ENCODE results near the gene RIMS3.

The RIMS3 gene

DNA sequence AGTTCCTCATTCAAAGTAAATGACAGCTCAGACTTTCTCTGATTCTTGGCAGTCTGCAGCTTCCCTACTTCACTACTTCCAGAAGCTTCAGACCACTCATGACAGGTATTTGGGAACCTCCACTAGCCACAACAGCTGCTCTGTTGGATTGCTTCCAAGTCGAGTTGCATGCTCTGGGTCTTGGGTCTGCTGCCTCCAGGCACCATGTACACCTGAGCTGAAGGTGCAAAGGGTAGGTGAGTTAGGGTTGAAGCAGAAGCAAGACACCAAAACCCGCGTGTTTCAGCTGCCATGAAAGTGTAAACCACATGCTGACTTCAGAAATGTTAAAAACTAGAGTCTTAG lies 71.3 kb downstream of the RIMS3 start:
- DNase-seq: no peak
- Histone ChIP-seq H3K36me3 (replicated peaks; ENCODE audit: insufficient read depth, low read length) (no peaks in the 10 kb centered on the region), H2AFZ (ENCODE audit: low read length) (no peak overlapping the region), H4K20me1 (ENCODE audit: insufficient read depth, low read length) (no peaks in the 10 kb centered on the region), H3K27ac (ENCODE audit: low read length) (no peak overlapping the region), H3K79me2 (ENCODE audit: low read length) (no peaks in the 10 kb centered on the region), H3K9me3 (replicated peaks; ENCODE audit: insufficient read depth, low read length) (no peaks in the 10 kb centered on the region), H3K9me2 (replicated peaks; ENCODE audit: insufficient read depth, low read length) (no peaks in the 10 kb centered on the region), H3K4me3 (ENCODE audit: low read length) (no peak overlapping the region), H3F3A (ENCODE audit: insufficient read depth, low read length) (no peaks in the 10 kb centered on the region), H3K27me3 (replicated peaks; ENCODE audit: insufficient read depth, low read length) (no peaks in the 10 kb centered on the region), H3K4me2 (ENCODE audit: low read depth, low read length) (no peak overlapping the region), H3K4me1 (ENCODE audit: low read length) (no peaks in the 10 kb centered on the region), H3K9ac (ENCODE audit: low read length) (no peak overlapping the region)
- TF ChIP-seq EZH2phosphoT487 (IDR thresholded peaks at IDR 0.05; ENCODE audit: low read length) (no peak), EZH2 (optimal IDR thresholded peaks at IDR 0.05; ENCODE audit: low read depth, low read length) (no peak)
- TF ChIP-seq, protein P1, sequence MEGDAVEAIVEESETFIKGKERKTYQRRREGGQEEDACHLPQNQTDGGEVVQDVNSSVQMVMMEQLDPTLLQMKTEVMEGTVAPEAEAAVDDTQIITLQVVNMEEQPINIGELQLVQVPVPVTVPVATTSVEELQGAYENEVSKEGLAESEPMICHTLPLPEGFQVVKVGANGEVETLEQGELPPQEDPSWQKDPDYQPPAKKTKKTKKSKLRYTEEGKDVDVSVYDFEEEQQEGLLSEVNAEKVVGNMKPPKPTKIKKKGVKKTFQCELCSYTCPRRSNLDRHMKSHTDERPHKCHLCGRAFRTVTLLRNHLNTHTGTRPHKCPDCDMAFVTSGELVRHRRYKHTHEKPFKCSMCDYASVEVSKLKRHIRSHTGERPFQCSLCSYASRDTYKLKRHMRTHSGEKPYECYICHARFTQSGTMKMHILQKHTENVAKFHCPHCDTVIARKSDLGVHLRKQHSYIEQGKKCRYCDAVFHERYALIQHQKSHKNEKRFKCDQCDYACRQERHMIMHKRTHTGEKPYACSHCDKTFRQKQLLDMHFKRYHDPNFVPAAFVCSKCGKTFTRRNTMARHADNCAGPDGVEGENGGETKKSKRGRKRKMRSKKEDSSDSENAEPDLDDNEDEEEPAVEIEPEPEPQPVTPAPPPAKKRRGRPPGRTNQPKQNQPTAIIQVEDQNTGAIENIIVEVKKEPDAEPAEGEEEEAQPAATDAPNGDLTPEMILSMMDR (IDR thresholded peaks at IDR 0.05; ENCODE audit: low read length): no peak

DNA sequence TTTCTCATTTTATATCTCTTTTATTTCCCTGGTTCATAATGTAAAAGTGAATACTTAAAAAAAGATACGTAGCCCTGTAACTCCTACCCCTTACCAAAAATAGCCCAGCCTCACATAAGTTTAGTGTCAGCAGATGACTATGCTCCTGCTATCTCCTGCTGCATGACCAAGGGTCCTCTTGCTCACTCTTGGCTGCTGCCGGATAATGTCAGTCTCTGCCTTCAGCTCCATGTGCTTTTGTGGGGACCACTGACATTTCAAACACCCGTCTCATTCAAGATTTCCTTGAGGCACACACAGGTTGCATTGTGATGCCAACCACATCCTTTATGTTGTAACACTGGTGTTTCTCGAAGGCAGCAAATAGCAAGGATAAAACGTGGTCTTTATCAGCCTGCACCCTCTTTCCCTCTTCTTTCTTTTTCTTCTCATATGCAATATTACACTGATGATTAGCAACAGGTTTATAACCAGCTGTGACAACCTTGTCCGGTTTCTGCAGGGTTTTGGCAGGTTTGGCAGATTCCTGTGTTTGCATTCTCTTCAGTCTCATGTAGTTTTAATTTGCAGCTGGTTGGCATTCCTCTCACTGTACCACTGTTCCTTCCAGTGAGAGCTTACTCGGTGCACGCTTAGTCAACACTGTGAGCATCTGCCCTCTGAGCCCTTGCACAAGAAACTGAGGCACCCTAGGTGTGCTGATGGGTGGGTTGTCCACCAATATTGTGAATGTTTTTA lies 71.9 kb downstream of the RIMS3 start:
- no peak overlapping the region for H3K27ac ChIP-seq (ENCODE audit: low read length)
- H3K9ac ChIP-seq (ENCODE audit: low read length): no peak overlapping the region
- no peak for DNase-seq
- no peaks in the 10 kb centered on the region for H4K20me1 ChIP-seq (ENCODE audit: insufficient read depth, low read length)
- no peak overlapping the region for H2AFZ ChIP-seq (ENCODE audit: low read length)
- H3K4me3 ChIP-seq (ENCODE audit: low read length): no peak overlapping the region
- no peaks in the 10 kb centered on the region for H3K27me3 ChIP-seq (replicated peaks; ENCODE audit: insufficient read depth, low read length)
- no peaks in the 10 kb centered on the region for H3K9me2 ChIP-seq (replicated peaks; ENCODE audit: insufficient read depth, low read length)
- no peaks in the 10 kb centered on the region for H3K4me1 ChIP-seq (ENCODE audit: low read length)
- no peak overlapping the region for H3K4me2 ChIP-seq (ENCODE audit: low read depth, low read length)
- H3F3A ChIP-seq (ENCODE audit: insufficient read depth, low read length): no peaks in the 10 kb centered on the region
- TF ChIP-seq, protein P1 (IDR thresholded peaks at IDR 0.05; ENCODE audit: low read length): no peak
- TF ChIP-seq EZH2 (optimal IDR thresholded peaks at IDR 0.05; ENCODE audit: low read depth, low read length) (no peak), EZH2phosphoT487 (IDR thresholded peaks at IDR 0.05; ENCODE audit: low read length) (no peak)
- no peaks in the 10 kb centered on the region for H3K79me2 ChIP-seq (ENCODE audit: low read length)
- H3K36me3 ChIP-seq (replicated peaks; ENCODE audit: insufficient read depth, low read length): no peaks in the 10 kb centered on the region
- no peaks in the 10 kb centered on the region for H3K9me3 ChIP-seq (replicated peaks; ENCODE audit: insufficient read depth, low read length)

DNA sequence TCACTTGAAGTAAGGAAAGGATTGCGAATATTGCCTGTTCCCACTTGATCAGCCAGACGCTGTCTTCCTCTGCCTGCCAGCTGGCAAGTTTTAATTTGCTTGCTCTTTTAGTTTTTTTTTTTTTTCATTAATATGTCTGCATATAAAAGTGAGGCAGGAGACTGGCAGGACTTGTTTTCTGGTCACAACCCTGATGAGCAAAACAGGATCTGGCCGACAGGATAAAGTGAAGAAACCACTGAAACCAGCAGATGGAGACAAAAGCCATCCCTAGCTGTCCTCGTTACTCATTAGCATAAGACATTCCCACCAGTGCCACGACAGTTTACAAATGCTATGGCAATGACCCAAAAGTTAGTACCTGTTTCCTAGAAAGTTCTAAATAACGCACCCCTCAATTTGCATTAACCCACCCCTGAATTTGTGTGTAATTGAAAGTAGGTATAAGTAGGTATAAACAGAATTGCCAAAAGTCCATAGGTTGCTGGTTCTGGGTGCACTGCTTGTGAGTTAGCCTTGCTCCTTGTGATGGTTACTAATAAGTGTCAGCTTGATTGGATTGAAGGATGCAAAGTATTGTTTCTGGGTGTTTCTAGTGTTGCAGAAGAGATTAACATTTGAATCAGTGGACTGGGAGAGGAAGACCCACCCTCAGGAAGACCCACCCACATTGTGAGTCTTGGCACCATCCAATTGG lies 73.2 kb downstream of the RIMS3 start:
- no peak overlapping the region for H3K9ac ChIP-seq (ENCODE audit: low read length)
- H3K27me3 ChIP-seq (replicated peaks; ENCODE audit: insufficient read depth, low read length): no peaks in the 10 kb centered on the region
- TF ChIP-seq EZH2phosphoT487 (IDR thresholded peaks at IDR 0.05; ENCODE audit: low read length): no peak
- TF ChIP-seq, protein P1 (IDR thresholded peaks at IDR 0.05; ENCODE audit: low read length): peak; percentile 71
- H3K4me1 ChIP-seq (ENCODE audit: low read length): no peaks in the 10 kb centered on the region
- H2AFZ ChIP-seq (ENCODE audit: low read length): no peak overlapping the region
- no peak overlapping the region for H3K4me3 ChIP-seq (ENCODE audit: low read length)
- H3K4me2 ChIP-seq (ENCODE audit: low read depth, low read length): 0 out of 2 replicates have a peak overlapping the region, but pooled peaks have one; percentile 12
- no peaks in the 10 kb centered on the region for H3K9me2 ChIP-seq (replicated peaks; ENCODE audit: insufficient read depth, low read length)
- no peaks in the 10 kb centered on the region for H3K9me3 ChIP-seq (replicated peaks; ENCODE audit: insufficient read depth, low read length)
- no peaks in the 10 kb centered on the region for H3K36me3 ChIP-seq (replicated peaks; ENCODE audit: insufficient read depth, low read length)
- no peaks in the 10 kb centered on the region for H3K79me2 ChIP-seq (ENCODE audit: low read length)
- peak; percentile 68 for DNase-seq
- no peaks in the 10 kb centered on the region for H3F3A ChIP-seq (ENCODE audit: insufficient read depth, low read length)
- H4K20me1 ChIP-seq (ENCODE audit: insufficient read depth, low read length): no peaks in the 10 kb centered on the region
- no peak overlapping the region for H3K27ac ChIP-seq (ENCODE audit: low read length)
